Left ventricle myocardium superior (tissue), 1 donor: ENCODE measurements around the gene LRRC55. TPM values are rescaled to one million over a fixed set of nuclear protein-coding genes. Genes with fewer than 3 reads are reported as not detected.

Source experiments
- ATAC-seq: fragments of 200-7000 bp; cut with Tn5 transposase; one replicate; pipeline ENCODE4 v1.9.1; 2020; ENCODE audit warnings: mild to moderate bottlenecking, moderate library complexity
- DNase-seq: peaks from one replicate; pipeline ENCODE4 v3.0.0-alpha.2; 2020
- intact Hi-C: fragments of 100-400 bp; cut with micrococcal nuclease; formaldehyde crosslinking; loops from one replicate; pipeline ENCODE4 v1.11.0; 2022
- total RNA-seq: library from RNA; stranded (reverse); fragmentation: NEBNext Ultra II Directional; extraction: Animal tissue kit (Norgen Biotek cat#: 25700); gene quantifications from one replicate; pipeline ENCODE4 v1.2.1, GENCODE V29; 2021
- donor health status: DM: no; HTN: yes; CAD: no; lungs with severe emphysema.

LRRC55 gene
- total RNA-seq, 1 donor from 2014 or later = 0.35 TPM

- intact Hi-C loops = loop anchor here (10.0 kb wide), 1 partner anchor 58 kb away; no protein-coding TSS in a partner anchor
- ATAC-seq (no peak), DNase-seq (no peak)
Measured at GRCh38 chr11:57192316-57192715, 10.6 kb downstream of the LRRC55 start.

DNA sequence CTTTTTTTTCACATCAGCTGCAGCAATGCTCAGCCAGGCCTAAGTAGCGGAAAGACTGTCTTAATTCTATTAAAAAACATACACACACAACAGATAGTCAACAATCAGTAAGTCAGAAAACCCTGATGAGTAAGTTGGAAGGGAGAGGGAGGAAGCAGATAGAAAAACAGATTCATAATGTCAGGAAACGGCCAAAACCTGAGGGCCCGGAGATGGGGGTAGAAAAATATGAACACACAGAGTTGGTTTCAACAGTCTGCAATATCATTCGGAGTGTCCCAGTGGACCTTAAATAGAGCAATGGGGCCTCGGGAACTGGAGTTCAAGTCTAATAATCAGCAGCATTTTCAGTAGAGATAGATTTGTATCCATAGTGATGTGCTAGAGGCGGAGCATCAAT is 14.8 kb downstream of the LRRC55 start:
- intact Hi-C loops = loop anchor here (10.0 kb wide), 1 partner anchor 62 kb away; no protein-coding TSS in a partner anchor

GRCh38 chr11:57197762-57198161 is 16.0 kb downstream of the LRRC55 start:
- intact Hi-C loops = loop anchor here (10.0 kb wide), 1 partner anchor 63 kb away; no protein-coding TSS in a partner anchor
- no peak for ATAC-seq
- DNase-seq = no peak

More for the DNA sequence above, 14.8 kb downstream of the LRRC55 start:
- ATAC-seq = peak; percentile 28
- DNase-seq = no peak

DNA sequence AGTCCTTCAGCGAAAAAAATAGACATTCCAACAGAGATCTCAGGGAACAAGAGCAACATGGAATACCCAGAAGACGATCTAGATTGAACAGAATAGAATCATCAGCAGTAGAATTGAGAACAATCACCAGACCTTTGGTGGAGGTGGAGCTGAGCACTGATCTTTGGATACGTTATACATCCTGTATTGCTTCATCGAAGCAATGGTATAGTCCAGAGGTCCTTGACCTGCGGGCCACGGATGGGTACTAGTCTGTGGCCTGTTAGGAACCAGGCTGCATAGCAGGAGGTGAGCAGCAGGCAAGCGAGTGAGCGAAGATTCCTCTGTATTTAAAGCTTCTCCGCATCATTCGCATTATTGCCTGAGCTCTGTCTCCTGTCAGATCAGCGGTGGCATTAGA is 17.6 kb downstream of the LRRC55 start:
- intact Hi-C loops = loop anchor here (10.0 kb wide), 1 partner anchor 65 kb away; no protein-coding TSS in a partner anchor
- DNase-seq (no peak), ATAC-seq (no peak)

DNA sequence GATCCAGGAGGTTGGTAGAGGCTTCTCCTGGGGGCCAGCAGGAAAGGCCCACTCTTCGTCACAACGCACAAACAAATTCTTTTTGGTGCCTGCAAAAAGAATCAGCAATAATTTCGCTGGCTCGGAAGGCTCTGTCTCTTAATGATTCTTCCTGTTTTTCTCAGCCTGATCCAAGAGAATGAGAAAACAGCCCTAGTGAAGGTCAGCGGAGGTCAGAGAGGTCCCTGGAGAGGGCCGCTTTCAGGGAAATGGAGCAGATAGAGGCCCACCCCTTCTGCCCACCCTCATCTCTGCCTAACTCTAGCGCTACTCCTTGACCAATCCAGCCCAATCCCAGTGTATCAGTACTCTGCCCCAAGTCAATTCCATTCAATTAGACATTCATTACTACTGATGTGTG is 19.2 kb downstream of the LRRC55 start:
- ATAC-seq (peak; percentile 48), DNase-seq (peak; percentile 77)
- intact Hi-C loops = no loop called here

DNA sequence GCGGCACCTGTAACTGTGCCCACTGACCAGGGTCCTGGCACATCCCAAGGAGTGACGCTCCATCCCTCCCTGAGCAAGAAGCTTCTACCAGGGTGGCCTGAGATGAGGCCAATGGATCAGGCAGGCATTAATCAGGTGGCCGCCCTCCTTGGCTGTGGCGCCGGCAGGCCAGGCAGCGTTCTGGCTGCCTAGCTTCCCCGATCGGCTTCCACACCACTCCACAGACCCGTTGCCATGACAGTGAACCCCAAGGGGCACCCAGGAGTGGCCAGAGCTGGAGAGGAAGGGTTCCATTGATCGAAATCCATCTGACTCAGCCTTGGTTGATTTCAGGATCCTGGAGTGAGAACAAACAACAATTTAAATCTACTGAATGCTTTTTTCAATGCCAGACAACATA is 20.5 kb downstream of the LRRC55 start:
- DNase-seq (peak; percentile 75), ATAC-seq (peak; percentile 48)
- intact Hi-C loops = no loop called here

- intact Hi-C loops = no loop called here
- ATAC-seq (peak; percentile 87), DNase-seq (peak; percentile 82)
Measured at GRCh38 chr11:57203359-57203758, 21.6 kb downstream of the LRRC55 start.

DNA sequence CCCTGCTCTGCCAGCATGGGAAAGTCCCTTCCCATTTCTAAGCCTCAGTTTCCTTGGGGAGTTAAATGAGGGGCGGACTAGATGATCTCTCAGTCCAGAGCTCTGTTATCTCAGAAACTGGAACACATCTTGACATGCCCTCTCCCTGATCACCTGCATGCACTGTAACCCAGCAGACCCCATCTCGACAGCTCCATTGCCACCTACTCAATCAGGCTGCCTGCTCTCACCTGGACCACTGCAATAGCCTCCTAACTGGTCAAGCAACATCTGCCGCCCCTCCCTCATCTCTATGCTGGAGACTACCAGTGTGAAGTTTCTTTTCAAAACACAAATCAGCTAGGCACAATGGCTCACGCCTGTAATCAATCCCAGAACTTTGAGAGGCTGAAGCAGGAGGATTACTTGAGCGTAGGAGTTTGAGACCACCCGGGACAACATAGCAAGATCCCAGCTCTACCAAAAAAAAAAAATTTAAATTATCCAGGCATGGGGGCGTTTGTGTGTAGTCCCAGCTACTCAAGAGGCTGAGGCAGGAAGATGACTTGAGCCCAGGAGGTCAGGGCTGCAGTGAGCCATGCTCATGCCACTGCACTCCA is 22.2 kb downstream of the LRRC55 start:
- DNase-seq = no peak
- intact Hi-C loops = no loop called here
- no peak for ATAC-seq

DNA sequence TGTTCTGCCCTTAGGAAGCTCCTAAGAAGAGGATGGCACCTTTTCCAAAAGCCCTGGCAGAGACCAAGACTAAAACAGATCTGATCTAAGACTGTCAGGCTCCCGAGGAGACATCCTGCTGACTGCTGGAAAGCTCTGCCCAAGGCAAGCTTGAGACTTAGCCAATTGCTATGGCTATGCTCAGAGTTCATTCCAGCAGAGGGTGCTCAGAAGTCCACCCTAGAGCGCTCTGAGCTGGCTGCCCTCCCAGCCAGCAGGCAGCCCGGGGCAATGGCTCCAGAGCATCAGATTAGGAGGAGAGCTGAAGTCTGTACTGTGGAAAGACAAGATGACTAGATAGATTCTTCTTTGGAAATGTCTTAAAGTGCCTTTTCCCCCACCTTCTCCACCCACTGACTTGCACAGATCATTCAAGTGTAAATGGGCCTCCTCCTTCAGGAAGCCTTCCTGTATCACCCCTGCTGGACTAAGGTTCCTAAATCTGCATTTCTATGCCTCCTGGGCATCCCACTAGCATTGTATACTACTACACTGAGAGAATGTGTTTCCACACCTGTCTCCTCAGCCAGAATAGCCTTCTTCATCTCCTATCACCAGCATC is 23.4 kb downstream of the LRRC55 start:
- intact Hi-C loops = no loop called here
- ATAC-seq = peak; percentile 8
- DNase-seq = peak; percentile 56

GRCh38 chr11:57207168-57207567 is 25.4 kb downstream of the LRRC55 start:
- intact Hi-C loops = no loop called here
- ATAC-seq (no peak), DNase-seq (no peak)

GRCh38 chr11:57210781-57211180 is 29.0 kb downstream of the LRRC55 start:
- no peak for DNase-seq
- ATAC-seq = peak; percentile 15
- intact Hi-C loops = no loop called here

- DNase-seq (no peak), ATAC-seq (peak; percentile 44)
- intact Hi-C loops = no loop called here
Measured at GRCh38 chr11:57213342-57214097, 31.8 kb downstream of the LRRC55 start.

DNA sequence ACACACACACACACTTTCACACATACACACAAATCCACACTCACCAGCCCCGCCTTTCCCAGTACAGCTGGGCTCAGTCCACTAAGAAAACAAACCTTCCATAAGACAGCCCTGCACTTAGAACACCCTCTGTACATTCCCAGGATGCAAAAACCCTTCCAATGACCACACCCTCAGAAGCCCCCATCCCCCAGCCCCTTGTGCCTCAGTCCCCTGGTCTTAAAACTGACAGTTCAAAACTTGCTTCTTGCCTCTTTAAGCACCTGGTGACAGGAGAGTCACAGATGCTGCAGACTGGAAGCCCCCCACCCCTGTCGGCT is 32.3 kb downstream of the LRRC55 start:
- DNase-seq (no peak), ATAC-seq (peak; percentile 25)
- intact Hi-C loops = no loop called here

- DNase-seq = no peak
- intact Hi-C loops = no loop called here
- ATAC-seq = peak; percentile 68
Measured at GRCh38 chr11:57214494-57214893, 32.7 kb downstream of the LRRC55 start.

DNA sequence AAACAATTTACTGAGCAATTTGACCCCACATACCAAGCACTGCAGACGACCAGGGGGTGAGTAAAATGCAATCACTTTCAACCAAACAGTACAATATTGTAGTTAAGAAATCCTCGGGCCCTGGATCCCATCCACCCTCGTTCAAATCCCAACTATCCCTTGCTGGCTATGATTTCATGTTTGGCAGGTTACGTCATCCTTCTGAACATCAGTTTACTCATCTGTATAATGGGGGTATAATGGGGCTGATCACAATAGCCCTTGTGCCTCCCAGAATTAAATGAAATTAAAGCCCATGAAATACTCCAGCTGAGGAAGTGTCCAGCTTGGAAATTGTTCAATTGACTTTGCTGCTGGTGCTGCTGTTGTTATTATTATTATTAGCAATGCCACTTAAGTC is 34.7 kb downstream of the LRRC55 start:
- DNase-seq (no peak), ATAC-seq (no peak)
- intact Hi-C loops = no loop called here

GRCh38 chr11:57217053-57217452 is 35.3 kb downstream of the LRRC55 start:
- ATAC-seq (peak; percentile 60), DNase-seq (peak; percentile 66)
- intact Hi-C loops = no loop called here

DNA sequence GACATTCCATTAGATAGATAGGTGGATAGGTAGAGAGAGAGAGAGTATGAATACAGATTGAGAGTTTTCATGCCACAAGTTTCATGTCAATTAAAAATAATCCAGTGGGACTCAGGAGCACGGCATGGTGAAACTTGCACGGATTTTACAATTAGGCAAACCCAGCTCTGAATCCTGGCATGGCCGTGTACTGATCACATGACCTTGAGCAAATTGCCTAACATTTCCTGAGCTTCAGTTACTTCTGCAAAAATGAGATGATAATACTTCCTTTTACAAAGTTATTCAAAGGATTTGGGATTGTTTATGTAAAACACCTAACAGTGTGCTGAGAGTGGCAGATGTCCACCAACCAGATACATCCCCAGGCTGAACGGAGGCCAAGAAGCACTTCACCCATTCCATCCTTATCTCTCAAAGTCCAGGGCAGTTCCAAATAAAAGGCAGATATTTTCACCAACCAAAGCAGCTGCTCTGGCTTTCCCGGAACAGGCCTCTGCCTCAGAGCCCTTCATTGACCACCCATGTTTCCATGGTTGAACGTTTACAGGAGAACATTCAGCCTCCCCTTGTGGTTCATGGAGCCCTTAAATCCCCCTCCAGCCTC is 37.4 kb downstream of the LRRC55 start:
- DNase-seq (no peak), ATAC-seq (peak; percentile 71)
- intact Hi-C loops = no loop called here

GRCh38 chr11:57222239-57222638 is 40.5 kb downstream of the LRRC55 start:
- intact Hi-C loops = no loop called here
- no peak for ATAC-seq

GRCh38 chr11:57223601-57224000 is 41.8 kb downstream of the LRRC55 start:
- DNase-seq = no peak
- no peak for ATAC-seq
- intact Hi-C loops = no loop called here

More at GRCh38 chr11:57222239-57222638, 40.5 kb downstream of the LRRC55 start:
- DNase-seq = no peak

GRCh38 chr11:57224128-57224527 is 42.4 kb downstream of the LRRC55 start:
- DNase-seq (no peak), ATAC-seq (no peak)
- intact Hi-C loops = no loop called here
